ENCODE results near the gene GK. TPM values are rescaled to one million over a fixed set of nuclear protein-coding genes. Genes with fewer than 3 reads are reported as not detected.

GK gene
- total and polyA plus RNA-seq, 9 of the 15 experiments (the other 6 are each of a cell fraction or from before 2014, with no cell fraction given), result 8.0 to 15.7 (median 12.4) TPM

DNA sequence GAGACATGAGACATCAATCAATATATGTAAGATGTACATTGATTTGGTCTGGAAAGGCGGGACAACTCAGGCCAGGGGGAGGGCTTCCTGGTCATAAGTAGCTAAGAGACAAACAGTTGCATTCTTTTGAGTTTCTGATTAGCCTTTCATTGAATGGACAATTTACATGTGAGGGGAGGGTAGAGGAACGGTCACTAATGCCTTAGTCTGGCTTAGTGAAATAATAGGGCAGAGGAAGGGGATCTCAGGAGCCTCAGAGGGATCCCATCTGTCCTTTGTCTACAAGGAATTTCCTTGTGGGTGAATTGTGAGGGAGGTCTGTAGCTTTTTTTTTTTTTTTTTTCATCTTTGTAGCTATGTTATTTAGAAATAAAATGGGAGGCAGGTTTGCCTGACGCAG lies 88.3 kb downstream of the GK start:
- Histone ChIP-seq H3K79me2 (ENCODE audit: control insufficient read depth, insufficient read depth, low read length) (no peaks in the 10 kb centered on the region), H3K9me3 (replicated peaks; ENCODE audit: control insufficient read depth, insufficient read depth, low read depth, low read length) (no peaks in the 10 kb centered on the region), H3K4me1 (replicated peaks in 1 of 2; ENCODE audit: control insufficient read depth in 2 of 2, insufficient read depth in 2 of 2, low read length in 2 of 2) (no peaks in the 10 kb centered on the region), H3K9ac (ENCODE audit: insufficient read depth in 1 of 2, low read depth in 2 of 2, low read length in 2 of 2) (no peak overlapping the region), H3K27ac (ENCODE audit: extremely low read depth, low read depth, low read length) (no peak overlapping the region), H3K9me1 (ENCODE audit: control insufficient read depth, insufficient read depth, low read length) (no peaks in the 10 kb centered on the region), H3K36me3 (ENCODE audit: control insufficient read depth, insufficient read depth, low read length) (no peaks in the 10 kb centered on the region), H3K4me2 (ENCODE audit: insufficient read depth, low read length) (no peak overlapping the region), H4K20me1 (replicated peaks; ENCODE audit: control insufficient read depth, insufficient read depth, low read length) (no peaks in the 10 kb centered on the region), H3K27me3 (ENCODE audit: control insufficient read depth in 2 of 2, insufficient read depth in 2 of 2, low read length in 2 of 2) (no peaks in the 10 kb centered on the region), H3K4me3 (no peak overlapping the region), H2AFZ (ENCODE audit: low read depth, low read length) (no peak overlapping the region)
- CTCF ChIA-PET (ENCODE audit: low intra/inter-chr PET ratio), result no interaction called here
- intact Hi-C loops (cut with micrococcal nuclease) (no loop called here), in situ Hi-C loops (cut with MboI) (no loop called here)
- ATAC-seq (no peak), FAIRE-seq (no peak), DNase-seq (ENCODE audit: extremely low read depth in 1 of 4, low spot score in 3 of 4) (no peak)
- TF ChIP-seq ETV5 (CRISPR knock-in tag; IDR thresholded peaks at IDR 0.05; ENCODE audit: low read depth), result no peak
- TF ChIP-seq RBFOX2 (IDR thresholded peaks at IDR 0.05; ENCODE audit: low read depth, low read length), result no peak
- TF ChIP-seq TSC22D4 (tag; IDR thresholded peaks at IDR 0.05), result no peak
- TF ChIP-seq MYC (IDR thresholded peaks at IDR 0.05; ENCODE audit: low read depth, low read length), result no peak
- TF ChIP-seq MYC (CRISPR knock-in tag; IDR thresholded peaks at IDR 0.05; ENCODE audit: borderline replicate concordance, low read depth), result no peak
- no peak for TF ChIP-seq FOXM1 (IDR thresholded peaks at IDR 0.05; ENCODE audit: low read depth)
- no peak for TF ChIP-seq FOXM1 (CRISPR knock-in tag; IDR thresholded peaks at IDR 0.05; ENCODE audit: low read depth)
- TF ChIP-seq, protein P1, sequence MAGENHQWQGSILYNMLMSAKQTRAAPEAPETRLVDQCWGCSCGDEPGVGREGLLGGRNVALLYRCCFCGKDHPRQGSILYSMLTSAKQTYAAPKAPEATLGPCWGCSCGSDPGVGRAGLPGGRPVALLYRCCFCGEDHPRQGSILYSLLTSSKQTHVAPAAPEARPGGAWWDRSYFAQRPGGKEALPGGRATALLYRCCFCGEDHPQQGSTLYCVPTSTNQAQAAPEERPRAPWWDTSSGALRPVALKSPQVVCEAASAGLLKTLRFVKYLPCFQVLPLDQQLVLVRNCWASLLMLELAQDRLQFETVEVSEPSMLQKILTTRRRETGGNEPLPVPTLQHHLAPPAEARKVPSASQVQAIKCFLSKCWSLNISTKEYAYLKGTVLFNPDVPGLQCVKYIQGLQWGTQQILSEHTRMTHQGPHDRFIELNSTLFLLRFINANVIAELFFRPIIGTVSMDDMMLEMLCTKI (IDR thresholded peaks at IDR 0.05; ENCODE audit: partially characterized antibody), result no peak
- TF ChIP-seq SIN3A (IDR thresholded peaks at IDR 0.05; ENCODE audit: borderline replicate concordance in 2 of 2, control insufficient read depth in 1 of 2, low read depth in 2 of 2, low read length in 2 of 2), result no peak
- TF ChIP-seq ZKSCAN8 (CRISPR knock-in tag; IDR thresholded peaks at IDR 0.05), result no peak
- no peak for TF ChIP-seq JUNB (CRISPR knock-in tag; conservative IDR thresholded peaks at IDR 0.05)
- TF ChIP-seq ETV6 (IDR thresholded peaks at IDR 0.05; ENCODE audit: borderline replicate concordance in 1 of 2, low read depth in 2 of 2, low read length in 1 of 2), result no peak
- no peak for TF ChIP-seq ETV6 (CRISPR knock-in tag; IDR thresholded peaks at IDR 0.05; ENCODE audit: borderline replicate concordance)
- TF ChIP-seq ZNF239 (CRISPR knock-in tag; IDR thresholded peaks at IDR 0.05), result no peak
- no peak for TF ChIP-seq HIVEP1 (CRISPR knock-in tag; IDR thresholded peaks at IDR 0.05)
- TF ChIP-seq, protein P2, sequence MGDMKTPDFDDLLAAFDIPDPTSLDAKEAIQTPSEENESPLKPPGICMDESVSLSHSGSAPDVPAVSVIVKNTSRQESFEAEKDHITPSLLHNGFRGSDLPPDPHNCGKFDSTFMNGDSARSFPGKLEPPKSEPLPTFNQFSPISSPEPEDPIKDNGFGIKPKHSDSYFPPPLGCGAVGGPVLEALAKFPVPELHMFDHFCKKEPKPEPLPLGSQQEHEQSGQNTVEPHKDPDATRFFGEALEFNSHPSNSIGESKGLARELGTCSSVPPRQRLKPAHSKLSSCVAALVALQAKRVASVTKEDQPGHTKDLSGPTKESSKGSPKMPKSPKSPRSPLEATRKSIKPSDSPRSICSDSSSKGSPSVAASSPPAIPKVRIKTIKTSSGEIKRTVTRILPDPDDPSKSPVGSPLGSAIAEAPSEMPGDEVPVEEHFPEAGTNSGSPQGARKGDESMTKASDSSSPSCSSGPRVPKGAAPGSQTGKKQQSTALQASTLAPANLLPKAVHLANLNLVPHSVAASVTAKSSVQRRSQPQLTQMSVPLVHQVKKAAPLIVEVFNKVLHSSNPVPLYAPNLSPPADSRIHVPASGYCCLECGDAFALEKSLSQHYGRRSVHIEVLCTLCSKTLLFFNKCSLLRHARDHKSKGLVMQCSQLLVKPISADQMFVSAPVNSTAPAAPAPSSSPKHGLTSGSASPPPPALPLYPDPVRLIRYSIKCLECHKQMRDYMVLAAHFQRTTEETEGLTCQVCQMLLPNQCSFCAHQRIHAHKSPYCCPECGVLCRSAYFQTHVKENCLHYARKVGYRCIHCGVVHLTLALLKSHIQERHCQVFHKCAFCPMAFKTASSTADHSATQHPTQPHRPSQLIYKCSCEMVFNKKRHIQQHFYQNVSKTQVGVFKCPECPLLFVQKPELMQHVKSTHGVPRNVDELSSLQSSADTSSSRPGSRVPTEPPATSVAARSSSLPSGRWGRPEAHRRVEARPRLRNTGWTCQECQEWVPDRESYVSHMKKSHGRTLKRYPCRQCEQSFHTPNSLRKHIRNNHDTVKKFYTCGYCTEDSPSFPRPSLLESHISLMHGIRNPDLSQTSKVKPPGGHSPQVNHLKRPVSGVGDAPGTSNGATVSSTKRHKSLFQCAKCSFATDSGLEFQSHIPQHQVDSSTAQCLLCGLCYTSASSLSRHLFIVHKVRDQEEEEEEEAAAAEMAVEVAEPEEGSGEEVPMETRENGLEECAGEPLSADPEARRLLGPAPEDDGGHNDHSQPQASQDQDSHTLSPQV (IDR thresholded peaks at IDR 0.05), result no peak
- no peak for TF ChIP-seq CBX5 (IDR thresholded peaks at IDR 0.05; ENCODE audit: borderline replicate concordance, low read depth)
- no peak for TF ChIP-seq NFE2L1 (tag; IDR thresholded peaks at IDR 0.05; ENCODE audit: borderline replicate concordance, low read depth)
- TF ChIP-seq PCBP1 (IDR thresholded peaks at IDR 0.05; ENCODE audit: low read depth, low read length, poor library complexity, severe bottlenecking), result no peak
- 22% methylated on average over 3 of the region's 3 CpGs for WGBS (ENCODE audit: insufficient coverage, low coverage, missing lambda C conversion rate)
- POLR2A ChIA-PET, result no interaction called here
- no TSS peak for BruUV-seq (replicated peaks)

All from K562 (cell line).